Endothelial cell of umbilical vein (primary cell): Measurements from ENCODE around the gene CEP350.

Source experiments
- CTCF ChIP-seq, 2 donors: IDR thresholded peaks; 1 replicate in 1 of 2; 2 replicates in 1 of 2; pipeline ENCODE4 v1.5.1; 2011; ENCODE audit warnings: low read length in 2 of 2, mild to moderate bottlenecking in 2 of 2, moderate library complexity in 2 of 2, control low read depth in 1 of 2, inconsistent platforms in 1 of 2, low read depth in 1 of 2; ENCODE audit not compliant: insufficient read depth in 1 of 2; ENCODE audit errors: extremely low read depth in 1 of 2
- EZH2 ChIP-seq: IDR thresholded peaks from 2 replicates; pipeline ENCODE4 v1.6.1; 2012; ENCODE audit warnings: borderline replicate concordance, low read depth, mild to moderate bottlenecking, moderate library complexity, low read length, inconsistent platforms; ENCODE audit not compliant: severe bottlenecking
- JUN ChIP-seq: IDR thresholded peaks from 2 replicates; pipeline ENCODE4 v1.6.1; 2011; ENCODE audit warnings: borderline replicate concordance, low read depth; ENCODE audit not compliant: insufficient read length, insufficient read depth
- MAX ChIP-seq: IDR thresholded peaks from 2 replicates; pipeline ENCODE4 v1.6.1; 2011; ENCODE audit not compliant: insufficient read depth, insufficient read length
- MYC ChIP-seq: IDR thresholded peaks from one replicate; pipeline ENCODE4 v1.6.1; 2011; ENCODE audit warnings: mild to moderate bottlenecking, low read depth, low read length
- POLR2A ChIP-seq: IDR thresholded peaks from 2 replicates; pipeline ENCODE4 v1.6.1; 2012; ENCODE audit warnings: low read depth, mild to moderate bottlenecking, control low read depth, low read length
- POLR2AphosphoS5 ChIP-seq: IDR thresholded peaks from 2 replicates; pipeline ENCODE4 v1.6.1; 2012; ENCODE audit warnings: low read depth, mild to moderate bottlenecking, control low read depth, low read length, moderate library complexity; ENCODE audit not compliant: insufficient read depth

- TF ChIP-seq CTCF (IDR thresholded peaks at IDR 0.05; ENCODE audit: extremely low read depth in 1 of 2, insufficient read depth in 1 of 2, low read depth in 1 of 2, low read length in 2 of 2): no peak
- no peak for TF ChIP-seq EZH2
- TF ChIP-seq POLR2A: no peak
- no peak for TF ChIP-seq JUN
- TF ChIP-seq POLR2AphosphoS5: no peak
- no peak for TF ChIP-seq MAX
- no peak for TF ChIP-seq MYC
Observed at GRCh38 chr1:179990847-179991246, 36.2 kb downstream of the CEP350 start.
